Omental fat pad (tissue), 4 donors: ENCODE measurements around the gene VPS35L. TPM values are rescaled to one million over a fixed set of nuclear protein-coding genes. Genes with fewer than 3 reads are reported as not detected.

ENCODE experiments used
- ATAC-seq: fragments of 150-250 bp; one replicate; pipeline ENCODE4 v1.9.1; 2016; ENCODE audit warnings: mild to moderate bottlenecking, moderate library complexity; ENCODE audit not compliant: low FRiP score
- DNase-seq: peaks from one replicate; pipeline ENCODE4 v3.0.0-alpha.2; 2019; ENCODE audit warnings: low spot score
- total RNA-seq, 4 donors: library from RNA; depleted of rRNA; stranded (reverse); fragments of >200 nt; gene quantifications; one replicate each; pipeline ENCODE4 v1.1.0, GENCODE V29; 2016
- TF ChIP-seq, protein P1 (sequence below), 3 donors: fragments of 450-650 bp; IDR thresholded peaks; one replicate each; pipeline ENCODE4 v1.5.1; 2016 to 2017; ENCODE audit warnings: antibody characterized with exemption in 3 of 3, mild to moderate bottlenecking in 3 of 3, moderate library complexity in 2 of 3

The VPS35L gene
- total RNA-seq, 4 donors from 2014 or later: 42.4 to 59.3 (median 43.1) TPM

DNA sequence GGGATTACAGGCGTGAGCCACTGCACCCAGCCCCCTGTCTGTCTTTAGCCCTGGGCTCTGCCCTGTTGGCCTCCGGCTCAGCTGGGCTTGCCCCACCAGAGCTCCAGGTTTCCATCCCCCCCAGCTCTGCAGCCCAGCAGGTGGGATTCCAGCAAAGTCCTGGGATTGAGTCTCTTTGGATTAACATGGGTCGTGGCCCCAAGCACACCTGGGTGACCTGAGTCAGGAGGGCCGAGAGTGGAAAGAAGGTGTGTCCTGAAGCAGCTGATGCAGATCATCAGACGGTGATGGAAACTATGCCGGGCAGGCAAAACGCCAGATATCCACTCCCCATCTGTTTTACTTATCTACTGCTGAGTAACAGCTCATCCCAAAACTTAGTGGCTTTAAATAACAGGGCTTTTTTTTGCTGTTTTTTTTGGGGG lies 90.1 kb downstream of the VPS35L start:
- DNase-seq: no peak
- TF ChIP-seq, protein P1, sequence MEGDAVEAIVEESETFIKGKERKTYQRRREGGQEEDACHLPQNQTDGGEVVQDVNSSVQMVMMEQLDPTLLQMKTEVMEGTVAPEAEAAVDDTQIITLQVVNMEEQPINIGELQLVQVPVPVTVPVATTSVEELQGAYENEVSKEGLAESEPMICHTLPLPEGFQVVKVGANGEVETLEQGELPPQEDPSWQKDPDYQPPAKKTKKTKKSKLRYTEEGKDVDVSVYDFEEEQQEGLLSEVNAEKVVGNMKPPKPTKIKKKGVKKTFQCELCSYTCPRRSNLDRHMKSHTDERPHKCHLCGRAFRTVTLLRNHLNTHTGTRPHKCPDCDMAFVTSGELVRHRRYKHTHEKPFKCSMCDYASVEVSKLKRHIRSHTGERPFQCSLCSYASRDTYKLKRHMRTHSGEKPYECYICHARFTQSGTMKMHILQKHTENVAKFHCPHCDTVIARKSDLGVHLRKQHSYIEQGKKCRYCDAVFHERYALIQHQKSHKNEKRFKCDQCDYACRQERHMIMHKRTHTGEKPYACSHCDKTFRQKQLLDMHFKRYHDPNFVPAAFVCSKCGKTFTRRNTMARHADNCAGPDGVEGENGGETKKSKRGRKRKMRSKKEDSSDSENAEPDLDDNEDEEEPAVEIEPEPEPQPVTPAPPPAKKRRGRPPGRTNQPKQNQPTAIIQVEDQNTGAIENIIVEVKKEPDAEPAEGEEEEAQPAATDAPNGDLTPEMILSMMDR (IDR thresholded peaks at IDR 0.05): no peak

DNA sequence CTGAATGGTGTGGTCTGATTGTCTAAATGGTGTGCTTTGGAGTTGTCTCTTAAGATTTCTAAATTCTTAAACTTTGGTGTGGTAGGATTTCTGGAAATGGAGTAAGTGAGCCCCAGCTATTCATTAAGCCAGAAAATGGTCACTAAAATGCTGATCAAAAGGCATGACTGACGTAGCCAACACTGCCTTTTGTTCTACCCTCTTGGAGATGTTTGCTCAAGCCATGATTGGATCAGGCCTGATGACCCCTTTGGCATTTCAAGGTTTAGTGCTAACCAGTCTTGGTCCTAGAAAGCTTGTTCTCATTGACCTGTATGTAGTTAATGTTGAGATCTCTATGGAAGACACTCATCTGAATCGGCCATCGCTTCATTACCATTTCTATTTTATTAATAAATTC lies 94.5 kb downstream of the VPS35L start:
- DNase-seq: no peak
- TF ChIP-seq, protein P1 (IDR thresholded peaks at IDR 0.05): no peak
- no peak for ATAC-seq

More for the DNA sequence above, 90.1 kb downstream of the VPS35L start:
- no peak for ATAC-seq

DNA sequence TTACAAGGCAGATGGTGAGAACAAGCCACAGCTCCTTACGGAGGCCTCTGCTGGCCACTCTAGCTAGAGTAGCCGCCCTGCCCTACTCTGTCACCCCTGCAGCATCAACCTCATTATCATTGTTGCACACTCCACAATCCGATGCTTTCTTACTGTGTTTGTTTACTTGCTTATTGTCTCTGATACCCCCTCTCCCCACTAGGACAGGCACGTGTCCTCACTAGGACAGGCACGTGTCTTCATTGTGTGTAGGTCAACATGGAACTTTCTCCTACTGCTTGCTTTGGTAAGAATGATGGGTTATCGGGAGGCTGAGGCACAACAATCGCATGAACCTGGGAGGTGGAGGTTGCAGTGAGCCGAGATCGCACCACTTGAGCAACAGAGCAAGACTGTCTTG lies 98.6 kb downstream of the VPS35L start:
- DNase-seq (no peak), ATAC-seq (no peak)
- TF ChIP-seq, protein P1 (IDR thresholded peaks at IDR 0.05): no peak

DNA sequence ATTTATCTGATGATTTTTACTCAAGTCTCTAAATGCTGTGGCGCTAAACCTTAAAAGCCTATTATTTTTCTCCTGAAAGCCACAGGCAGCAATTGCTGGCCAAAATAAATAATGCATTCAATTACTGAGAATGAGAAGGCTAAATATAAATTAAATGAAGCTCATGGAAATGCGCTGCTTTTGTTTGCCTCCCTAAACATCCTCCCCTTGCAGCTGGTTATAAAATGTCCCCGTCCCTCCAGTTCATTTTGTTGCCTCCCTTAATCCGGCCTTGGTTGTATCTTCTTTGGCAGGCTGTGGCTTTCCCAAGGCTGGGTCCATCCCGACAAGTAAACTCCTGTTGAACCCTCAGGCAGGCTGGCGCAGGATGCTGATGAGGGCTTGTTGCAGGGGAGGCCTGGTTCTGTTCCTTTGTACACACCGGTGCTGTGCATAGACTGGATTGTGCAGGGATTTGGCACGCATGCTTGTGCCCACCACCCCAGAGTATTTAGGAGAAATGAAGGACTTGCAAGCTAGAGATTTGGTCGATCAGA lies 99.8 kb downstream of the VPS35L start:
- DNase-seq: no peak
- ATAC-seq: no peak
- TF ChIP-seq, protein P1 (IDR thresholded peaks at IDR 0.05): no peak

DNA sequence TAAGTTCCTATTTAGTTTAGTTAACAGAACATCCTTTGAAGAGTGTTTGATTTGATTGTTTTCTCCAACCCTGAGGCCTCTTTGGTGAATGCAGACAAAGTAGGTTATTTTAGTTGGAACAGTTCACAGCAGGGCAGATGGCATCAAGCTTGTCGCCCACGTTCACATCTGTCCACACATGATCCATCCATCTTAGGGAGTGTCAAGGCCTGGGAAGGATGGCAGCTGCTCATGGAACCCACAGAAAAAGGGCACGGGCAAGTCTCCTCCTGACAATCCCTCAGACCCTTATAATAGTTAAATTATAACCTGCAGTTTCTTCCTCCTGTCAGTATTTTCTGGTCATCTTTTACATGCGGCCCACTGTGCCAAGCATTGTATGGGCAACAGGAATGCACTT lies 102.3 kb downstream of the VPS35L start:
- ATAC-seq: no peak
- no peak for DNase-seq
- TF ChIP-seq, protein P1 (IDR thresholded peaks at IDR 0.05): no peak

DNA sequence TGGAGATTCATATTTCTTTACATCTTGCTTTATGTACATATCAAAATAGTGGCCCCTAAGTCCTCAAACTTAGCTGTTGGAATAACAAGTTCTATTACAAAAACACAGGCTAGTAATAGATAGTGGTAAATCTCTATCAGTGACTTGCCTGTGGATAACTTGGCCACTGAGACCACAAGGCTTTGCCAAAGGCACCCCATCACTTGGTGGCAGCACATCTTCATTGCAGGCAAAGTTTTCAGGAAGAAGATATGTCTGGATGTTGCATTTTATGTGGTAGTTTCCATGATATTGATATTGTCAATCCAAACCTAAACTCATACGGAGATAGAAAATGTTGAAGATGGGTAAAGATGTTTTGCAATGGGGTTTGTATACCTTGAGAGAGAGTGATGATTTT lies 104.1 kb downstream of the VPS35L start:
- ATAC-seq (no peak), DNase-seq (no peak)
- TF ChIP-seq, protein P1 (IDR thresholded peaks at IDR 0.05): no peak

DNA sequence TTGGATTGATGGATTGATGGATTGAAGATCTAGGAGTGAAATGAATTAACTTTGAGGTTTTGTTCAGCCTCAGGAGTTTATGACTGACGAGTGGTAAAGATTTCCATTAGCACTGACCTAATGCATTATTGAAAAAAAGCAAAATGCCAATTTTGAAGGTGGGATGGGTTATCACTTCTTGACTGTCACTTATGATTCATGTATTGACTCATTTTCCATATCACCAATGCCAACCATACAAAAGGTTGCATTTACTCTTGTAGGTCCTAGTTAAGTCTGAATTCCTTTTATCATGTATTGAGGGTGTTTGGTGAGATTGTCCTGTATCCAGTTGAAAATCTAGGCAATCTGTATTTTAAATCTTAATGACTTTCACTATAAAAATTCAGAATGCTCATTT lies 104.9 kb downstream of the VPS35L start:
- TF ChIP-seq, protein P1 (IDR thresholded peaks at IDR 0.05): no peak
- no peak for ATAC-seq
- DNase-seq: no peak
